ELF-1 (cell line): Measurements from ENCODE around the gene PMFBP1.
A peak's percentile ranks its signal among the peaks of the same experiment; 100 is the strongest.
"Not testable (repeated sequence)": the region's sequence is repeated elsewhere in the genome, so short reads cannot be mapped to it uniquely, and the experiment has no call there.

Source experiments
- DNase-seq: peaks from one replicate; pipeline ENCODE4 v3.0.0-alpha.2; 2016; ENCODE audit warnings: low read depth, low spot score

PMFBP1 gene

GRCh38 chr16:72107371-72107770 lies 64.6 kb downstream of the PMFBP1 start:
- DNase-seq: no peak

GRCh38 chr16:72105978-72106377 lies 66.0 kb downstream of the PMFBP1 start:
- DNase-seq: no peak

DNA sequence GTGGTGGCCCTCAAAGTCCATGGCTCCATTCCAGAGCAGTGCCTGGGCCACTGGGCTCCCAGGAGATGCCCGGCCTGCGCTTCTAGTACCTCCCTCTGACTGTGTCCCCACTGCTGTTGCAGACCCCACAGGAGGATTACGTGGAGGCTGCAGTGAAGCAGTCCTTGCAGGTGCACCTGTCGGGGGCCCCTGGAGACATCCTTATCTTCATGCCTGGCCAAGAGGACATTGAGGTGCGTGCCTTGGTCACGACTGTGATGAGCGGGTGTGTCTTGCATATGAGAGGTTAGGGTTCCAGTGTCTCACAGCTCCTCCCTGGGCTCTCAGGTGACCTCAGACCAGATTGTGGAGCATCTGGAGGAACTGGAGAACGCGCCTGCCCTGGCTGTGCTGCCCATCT lies 67.0 kb downstream of the PMFBP1 start:
- no peak for DNase-seq

DNA sequence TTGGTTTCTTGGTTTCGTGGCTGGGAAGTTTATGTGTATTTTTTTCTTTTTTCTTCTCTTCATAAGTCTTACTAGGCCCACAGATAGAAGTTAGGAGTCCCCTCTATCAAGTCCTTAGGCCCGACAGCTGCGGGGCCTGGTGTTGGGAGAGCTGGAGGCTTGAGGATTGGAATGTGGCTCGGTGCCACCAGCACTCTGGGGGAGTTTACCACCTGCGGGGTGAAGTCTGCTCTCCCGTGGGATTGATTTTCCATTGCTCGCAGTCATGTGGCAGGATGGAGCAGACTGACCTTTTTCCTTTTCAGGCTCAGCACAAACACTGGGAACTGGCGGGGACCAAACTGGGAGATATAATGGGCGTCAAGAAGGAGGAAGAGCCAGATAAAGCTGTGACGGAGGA lies 70.8 kb downstream of the PMFBP1 start:
- no peak for DNase-seq

DNA sequence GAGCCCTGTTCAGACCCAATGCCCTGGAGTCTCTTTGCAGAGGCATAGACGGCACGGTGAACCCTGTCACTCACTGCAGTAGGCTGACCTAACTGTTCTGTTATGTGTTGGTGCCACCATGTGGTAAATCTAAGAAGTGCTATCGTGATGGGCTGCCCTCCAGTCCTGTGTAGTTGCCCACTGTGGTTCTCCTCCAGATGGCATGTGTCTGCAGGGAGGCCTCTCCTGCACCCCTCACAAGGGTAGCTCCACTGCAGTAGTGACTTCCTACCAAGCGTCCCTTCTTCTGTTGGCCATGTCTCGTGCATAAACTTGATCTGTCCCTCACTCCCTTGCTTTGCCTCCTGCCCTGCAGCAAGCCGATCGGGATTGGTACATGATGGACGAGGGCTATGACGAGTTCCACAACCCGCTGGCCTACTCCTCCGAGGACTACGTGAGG lies 72.6 kb downstream of the PMFBP1 start:
- DNase-seq: peak; percentile 74

GRCh38 chr16:72098936-72099335 lies 73.0 kb downstream of the PMFBP1 start:
- DNase-seq: peak; percentile 55

DNA sequence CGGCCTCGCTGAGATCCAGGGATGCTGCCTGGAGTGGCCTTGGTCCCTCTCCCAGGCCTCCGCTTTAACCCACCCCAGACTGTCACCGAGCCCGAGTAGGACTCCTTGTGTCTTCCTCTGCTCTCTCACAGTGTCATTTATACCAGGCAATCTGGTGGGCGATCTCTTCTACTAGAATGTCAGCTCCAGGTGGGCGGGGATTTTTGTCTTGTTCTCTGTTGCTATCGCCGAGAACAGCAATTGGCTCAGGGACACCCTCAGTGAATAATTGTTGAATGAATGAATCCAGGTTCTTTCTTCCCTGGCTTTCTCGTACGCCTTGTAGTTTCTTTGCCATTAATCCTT lies 77.7 kb downstream of the PMFBP1 start:
- DNase-seq: no peak

DNA sequence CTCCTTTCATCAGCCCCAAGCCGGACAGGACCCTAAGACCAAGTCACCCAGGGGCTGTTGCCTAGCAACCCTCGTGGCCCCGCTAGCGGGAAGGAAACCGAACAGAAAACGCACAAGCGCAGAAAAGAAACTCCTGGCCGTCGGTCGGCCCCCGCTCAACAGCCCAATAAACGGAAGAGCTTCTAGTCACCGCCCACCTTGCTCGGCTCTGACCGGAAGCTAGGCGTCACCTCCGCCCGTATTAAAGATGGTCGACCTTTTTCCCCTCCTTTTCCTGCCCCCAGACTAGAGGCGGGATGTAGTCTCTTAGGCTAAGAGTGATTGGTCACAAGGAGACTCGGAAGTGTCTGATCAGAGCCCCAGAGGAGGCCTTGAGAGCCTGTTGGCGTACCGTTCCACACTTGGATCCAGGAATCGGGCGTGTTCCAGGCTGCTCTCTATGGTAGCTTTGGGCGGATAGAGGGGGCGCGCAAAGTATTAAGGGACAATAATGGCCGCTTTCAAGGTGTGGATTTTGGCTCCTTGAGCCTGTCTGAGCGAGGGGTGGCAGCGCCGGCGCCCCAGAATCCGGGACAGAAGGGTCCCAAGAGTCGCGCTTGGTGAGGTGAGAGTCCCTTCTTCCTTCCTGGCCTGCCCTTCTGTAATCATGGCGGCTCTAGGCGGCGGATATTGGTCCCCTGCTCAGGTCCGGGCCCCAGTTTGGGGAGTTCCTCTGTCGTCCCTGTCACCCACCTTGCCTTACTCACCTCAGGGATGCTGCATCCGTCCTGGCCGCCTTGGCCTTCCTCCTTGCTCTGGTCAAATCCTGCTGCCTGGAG lies 78.3 kb downstream of the PMFBP1 start, which contains the start of the genes DHX38 and TXNL4B:
Gene DHX38, plus strand, starts transcription at position 400 of the 818 bp plus-strand sequence. CDS start 2,311 bp downstream, outside the sequence.
Gene TXNL4B, minus strand, starts transcription at position 173 of the 818 bp plus-strand sequence. CDS start 2,871 bp downstream, outside the sequence.
- peak; percentile 99 for DNase-seq

DNA sequence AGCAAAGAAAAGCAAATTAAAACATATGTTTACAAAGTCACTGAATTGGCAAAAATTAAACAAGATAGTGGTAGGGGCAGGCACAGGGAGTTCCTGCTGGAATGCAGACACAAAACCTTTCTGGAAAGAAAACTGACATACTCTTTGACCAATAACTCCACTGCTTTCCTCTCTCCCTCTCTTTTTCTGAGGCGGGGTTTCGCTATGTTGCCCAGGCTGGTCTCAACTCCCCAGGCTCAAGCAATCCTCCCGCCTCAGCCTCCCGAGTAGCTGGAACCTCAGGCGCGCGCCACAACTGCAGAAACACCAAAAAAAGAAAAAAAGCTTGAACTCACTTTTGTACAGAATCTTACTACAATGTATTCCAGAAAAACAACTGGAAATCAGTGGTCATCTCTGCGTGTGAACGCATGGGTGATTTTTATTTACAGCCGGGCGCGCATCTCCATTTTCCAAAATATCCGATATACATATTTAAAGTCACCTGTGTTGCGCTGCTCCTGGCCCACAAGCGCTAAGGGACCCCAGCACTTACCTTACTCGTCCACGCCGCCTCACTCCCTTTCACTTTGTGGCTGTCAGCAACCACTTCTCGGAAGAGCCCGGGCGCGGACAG lies 79.0 kb downstream of the PMFBP1 start:
- DNase-seq: peak; percentile 47

DNA sequence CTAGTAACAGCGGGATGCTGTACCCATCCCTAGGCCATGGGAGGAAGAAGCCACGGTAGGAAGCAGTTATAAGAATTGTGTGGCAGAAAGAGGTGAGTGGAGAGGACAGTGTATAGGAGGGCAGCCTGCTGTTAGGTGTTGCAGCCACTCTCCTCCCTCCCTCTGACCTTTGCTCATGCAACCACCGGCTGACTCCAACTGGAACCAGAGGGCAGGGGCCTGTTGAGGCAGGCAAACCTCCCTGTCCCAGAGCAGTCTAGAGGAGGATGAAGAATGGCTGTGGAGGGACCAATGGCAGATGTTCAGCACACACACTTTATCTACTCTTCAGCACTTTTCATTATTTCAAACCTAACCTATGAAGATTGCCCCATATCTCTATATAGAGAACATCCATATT lies 80.7 kb downstream of the PMFBP1 start:
- no peak for DNase-seq

DNA sequence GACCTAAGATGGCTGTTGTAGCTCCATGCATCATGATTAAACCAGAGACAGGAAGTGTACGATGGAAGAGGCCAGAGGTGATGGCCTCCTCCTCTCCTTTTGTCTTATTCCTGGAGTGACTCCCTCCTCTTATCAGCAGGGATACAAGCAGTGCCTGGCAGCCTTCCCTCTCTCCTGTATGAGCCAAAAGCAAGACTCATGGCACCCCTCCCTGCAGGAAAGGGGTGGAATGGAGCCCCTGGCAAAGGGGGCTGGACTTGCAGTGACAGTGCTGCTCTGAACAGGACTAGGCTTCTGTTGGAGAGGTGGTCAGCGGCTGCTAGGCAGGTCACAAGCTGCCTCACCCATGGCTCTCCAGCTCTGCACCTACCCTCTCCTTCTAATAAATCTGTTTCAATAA lies 87.0 kb downstream of the PMFBP1 start:
- DNase-seq: no peak

GRCh38 chr16:72084445-72084844 lies 87.5 kb downstream of the PMFBP1 start:
- DNase-seq: no peak

DNA sequence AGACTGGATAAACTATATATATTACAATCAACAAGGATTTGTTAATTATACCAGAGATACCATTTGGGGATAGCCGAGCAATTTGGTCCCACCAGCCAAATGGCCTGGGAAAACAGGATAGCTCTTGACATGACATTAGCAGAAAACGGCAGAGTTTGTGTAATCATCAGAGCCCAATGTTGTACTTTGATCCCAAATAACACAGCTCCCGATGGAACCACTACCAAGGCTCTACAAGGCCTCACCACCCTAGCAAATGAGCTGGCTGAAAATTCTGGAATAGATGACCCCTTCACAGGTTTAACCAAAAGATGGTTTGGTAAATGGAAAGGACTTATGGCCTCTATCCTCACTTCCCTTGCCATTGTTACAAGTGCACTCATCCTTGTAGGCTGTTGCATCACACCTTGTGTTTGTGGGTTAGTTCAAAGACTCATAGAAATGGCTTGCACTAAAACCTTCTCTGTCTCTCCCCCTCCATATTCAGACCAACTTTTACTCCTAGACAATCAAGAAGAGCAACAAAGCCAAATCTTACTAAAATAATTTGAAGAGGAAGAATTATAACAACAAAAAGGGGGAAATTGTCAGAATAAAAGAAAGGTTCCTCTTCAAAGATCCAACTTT lies 88.1 kb downstream of the PMFBP1 start:
- no peak for DNase-seq

DNA sequence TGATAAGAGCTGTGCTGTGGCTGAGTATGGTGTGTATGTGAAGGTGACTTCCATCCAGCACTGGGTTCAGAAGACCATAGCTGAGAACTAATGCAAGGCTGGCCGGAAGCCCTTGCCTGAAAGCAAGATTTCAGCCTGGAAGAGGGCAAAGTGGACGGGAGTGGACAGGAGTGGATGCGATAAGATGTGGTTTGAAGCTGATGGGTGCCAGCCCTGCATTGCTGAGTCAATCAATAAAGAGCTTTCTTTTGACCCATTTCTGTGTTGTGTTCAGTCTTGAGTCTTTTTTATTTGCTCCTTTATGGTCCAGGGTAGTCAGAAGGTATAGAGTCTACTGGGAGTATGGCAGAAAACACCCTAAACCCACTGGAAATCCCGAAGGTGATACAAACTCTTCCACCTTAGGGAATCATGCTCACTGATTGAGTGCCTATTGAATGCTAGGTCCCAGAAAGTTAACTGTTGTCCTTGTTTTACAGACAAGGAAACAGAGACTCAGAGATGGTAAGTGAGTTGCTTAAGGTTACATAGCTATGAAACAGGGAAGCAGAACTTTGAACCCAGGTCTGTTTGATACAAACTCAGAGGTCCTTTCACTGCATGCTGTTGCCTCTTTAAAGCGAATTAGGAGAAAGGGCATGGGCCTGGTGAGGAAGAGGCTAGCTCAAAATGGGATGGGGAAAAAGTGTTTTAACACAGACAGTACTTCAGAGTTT lies 94.8 kb downstream of the PMFBP1 start:
- DNase-seq: not testable (repeated sequence)

- DNase-seq: not testable (repeated sequence)
Measured at GRCh38 chr16:72075067-72075466, 96.9 kb downstream of the PMFBP1 start.

DNA sequence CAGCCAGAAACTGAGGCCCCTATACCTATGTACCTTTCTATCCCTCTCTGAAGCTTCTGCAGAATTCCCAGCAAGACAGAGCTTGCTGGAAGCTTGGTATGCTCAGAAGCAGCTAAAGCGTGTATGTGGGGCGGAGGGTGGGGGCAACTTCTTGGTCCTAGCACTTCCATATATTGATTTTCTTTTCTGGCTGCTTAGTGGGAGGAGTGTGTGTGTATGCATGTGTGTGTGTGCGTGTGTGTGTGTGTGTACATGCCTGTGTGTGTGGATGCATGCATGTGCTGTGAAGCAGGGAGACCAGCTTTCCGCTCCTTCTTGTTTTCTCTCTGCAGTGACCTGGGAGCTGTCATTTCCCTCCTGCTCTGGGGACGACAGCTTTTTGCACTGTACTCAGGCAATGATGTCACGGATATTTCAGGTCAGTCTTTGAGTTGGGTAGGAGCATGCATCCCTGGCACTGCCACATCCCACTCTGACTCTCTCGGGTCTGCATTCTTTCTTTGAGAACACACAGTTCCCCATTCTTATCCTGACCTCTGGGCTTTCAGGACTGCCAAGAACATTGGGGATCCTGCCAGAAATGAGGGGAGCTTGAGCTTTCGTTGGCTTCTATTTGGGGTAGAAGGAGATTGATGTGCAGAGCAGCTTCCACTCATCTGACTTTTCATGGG lies 98.3 kb downstream of the PMFBP1 start:
- DNase-seq: no peak

- peak; percentile 68 for DNase-seq
Measured at GRCh38 chr16:72072514-72073342, 99.2 kb downstream of the PMFBP1 start.
